Mucosa of descending colon (tissue), 3 donors: ENCODE data around the gene SF3A2. TPM values are rescaled to one million over a fixed set of nuclear protein-coding genes. Genes with fewer than 3 reads are reported as not detected.

Experiments used
- ATAC-seq: fragments of 200-7000 bp; cut with Tn5 transposase; one replicate; pipeline ENCODE4 v1.9.1; 2020; ENCODE audit warnings: mild to moderate bottlenecking, moderate library complexity
- DNase-seq, 3 donors: peaks; one replicate each; pipeline ENCODE4 v3.0.0-alpha.2; 2020
- H3K36me3 ChIP-seq: fragments of 200-600 bp; one replicate; pipeline ENCODE4 v1.8.0; 2021; ENCODE audit warnings: low read depth, mild to moderate bottlenecking
- H3K4me1 ChIP-seq: fragments of 200-600 bp; one replicate; pipeline ENCODE4 v1.8.0; 2021; ENCODE audit warnings: low read depth, mild to moderate bottlenecking
- H3K4me3 ChIP-seq: fragments of 200-600 bp; one replicate; pipeline ENCODE4 v1.8.0; 2021; ENCODE audit warnings: mild to moderate bottlenecking
- H3K9me3 ChIP-seq: fragments of 200-600 bp; one replicate; pipeline ENCODE4 v1.8.0; 2021; ENCODE audit warnings: mild to moderate bottlenecking
- intact Hi-C, 2 donors: fragments of 100-400 bp; cut with DNase I in 1 of 2; cut with micrococcal nuclease in 1 of 2; formaldehyde crosslinking; loops; one replicate each; pipeline versions ENCODE4 v1.11.0 to v1.11.1; 2022; cut with DNase I, micrococcal nuclease
- total RNA-seq, 3 donors: library from RNA; stranded (reverse); fragmentation: NEBNext Ultra II Directional in 2 of 3; extraction: Animal tissue kit (Norgen Biotek cat#: 25700) in 2 of 3; gene quantifications; one replicate each; pipeline versions ENCODE4 v1.2.1 to v1.2.4, GENCODE V29; 2021 to 2023
- TF ChIP-seq, protein P1 (sequence below): fragments of 200-600 bp; IDR thresholded peaks from one replicate; pipeline ENCODE4 v1.8.0; 2022; ENCODE audit warnings: antibody characterized with exemption, mild to moderate bottlenecking
- donor health status: DM: no; HTN: no; CAD: no; lungs with moderate emphysema.
- donor health status: DM: no; HTN: no; CAD: no.
- donor health status: DM: no; HTN: yes; CAD: no.

The SF3A2 gene
- total RNA-seq, 3 donors from 2014 or later = 60.6 to 81.2 (median 68.2) TPM

DNA sequence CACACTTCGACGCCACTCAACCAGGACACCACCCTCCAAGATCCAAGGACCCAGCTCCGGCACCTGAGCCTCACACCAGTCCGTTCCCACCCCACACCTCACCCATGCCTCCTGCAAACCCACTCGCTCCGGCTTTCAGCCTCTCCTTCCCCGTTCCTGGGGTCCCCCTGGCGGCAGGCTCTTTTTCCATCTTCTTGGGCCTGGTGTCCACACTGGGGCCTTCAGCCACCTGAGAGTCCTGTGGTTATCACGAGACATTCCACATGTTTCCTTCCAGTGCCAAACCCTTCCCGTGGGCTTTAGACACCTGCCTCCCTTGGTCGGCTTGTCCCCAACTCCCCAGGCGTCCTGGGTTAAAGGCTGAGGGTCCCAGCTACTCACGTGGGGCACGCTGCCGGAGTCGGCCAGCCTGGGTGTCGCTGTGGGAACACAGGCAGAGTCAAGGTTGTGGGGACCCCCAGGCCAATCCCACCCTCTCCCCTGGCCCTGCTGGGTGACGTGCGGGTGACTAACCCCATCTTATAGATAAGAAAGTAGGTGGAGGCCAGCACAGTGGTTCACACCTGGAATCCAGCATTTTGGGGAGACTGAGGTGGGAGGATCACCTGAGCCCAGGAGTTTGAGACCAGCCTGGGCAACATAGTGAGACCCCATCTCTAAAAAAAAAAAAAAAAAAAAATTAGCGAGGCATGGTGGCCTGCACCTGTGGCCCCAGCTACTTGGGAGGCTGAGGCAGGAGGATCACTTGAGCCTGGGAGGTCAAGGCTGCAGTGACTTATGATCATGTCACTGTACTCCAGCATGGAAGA is 17.6 kb downstream of the SF3A2 start:
- no peak for ATAC-seq
- Histone ChIP-seq H3K4me1 (peaks cover 33% of the 10 kb centered on the region), H3K9me3 (no peaks in the 10 kb centered on the region), H3K36me3 (no peaks in the 10 kb centered on the region), H3K4me3 (no peak overlapping the region)
- DNase-seq = no peak
- intact Hi-C loops = no loop called here
- TF ChIP-seq, protein P1, sequence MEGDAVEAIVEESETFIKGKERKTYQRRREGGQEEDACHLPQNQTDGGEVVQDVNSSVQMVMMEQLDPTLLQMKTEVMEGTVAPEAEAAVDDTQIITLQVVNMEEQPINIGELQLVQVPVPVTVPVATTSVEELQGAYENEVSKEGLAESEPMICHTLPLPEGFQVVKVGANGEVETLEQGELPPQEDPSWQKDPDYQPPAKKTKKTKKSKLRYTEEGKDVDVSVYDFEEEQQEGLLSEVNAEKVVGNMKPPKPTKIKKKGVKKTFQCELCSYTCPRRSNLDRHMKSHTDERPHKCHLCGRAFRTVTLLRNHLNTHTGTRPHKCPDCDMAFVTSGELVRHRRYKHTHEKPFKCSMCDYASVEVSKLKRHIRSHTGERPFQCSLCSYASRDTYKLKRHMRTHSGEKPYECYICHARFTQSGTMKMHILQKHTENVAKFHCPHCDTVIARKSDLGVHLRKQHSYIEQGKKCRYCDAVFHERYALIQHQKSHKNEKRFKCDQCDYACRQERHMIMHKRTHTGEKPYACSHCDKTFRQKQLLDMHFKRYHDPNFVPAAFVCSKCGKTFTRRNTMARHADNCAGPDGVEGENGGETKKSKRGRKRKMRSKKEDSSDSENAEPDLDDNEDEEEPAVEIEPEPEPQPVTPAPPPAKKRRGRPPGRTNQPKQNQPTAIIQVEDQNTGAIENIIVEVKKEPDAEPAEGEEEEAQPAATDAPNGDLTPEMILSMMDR = no peak

DNA sequence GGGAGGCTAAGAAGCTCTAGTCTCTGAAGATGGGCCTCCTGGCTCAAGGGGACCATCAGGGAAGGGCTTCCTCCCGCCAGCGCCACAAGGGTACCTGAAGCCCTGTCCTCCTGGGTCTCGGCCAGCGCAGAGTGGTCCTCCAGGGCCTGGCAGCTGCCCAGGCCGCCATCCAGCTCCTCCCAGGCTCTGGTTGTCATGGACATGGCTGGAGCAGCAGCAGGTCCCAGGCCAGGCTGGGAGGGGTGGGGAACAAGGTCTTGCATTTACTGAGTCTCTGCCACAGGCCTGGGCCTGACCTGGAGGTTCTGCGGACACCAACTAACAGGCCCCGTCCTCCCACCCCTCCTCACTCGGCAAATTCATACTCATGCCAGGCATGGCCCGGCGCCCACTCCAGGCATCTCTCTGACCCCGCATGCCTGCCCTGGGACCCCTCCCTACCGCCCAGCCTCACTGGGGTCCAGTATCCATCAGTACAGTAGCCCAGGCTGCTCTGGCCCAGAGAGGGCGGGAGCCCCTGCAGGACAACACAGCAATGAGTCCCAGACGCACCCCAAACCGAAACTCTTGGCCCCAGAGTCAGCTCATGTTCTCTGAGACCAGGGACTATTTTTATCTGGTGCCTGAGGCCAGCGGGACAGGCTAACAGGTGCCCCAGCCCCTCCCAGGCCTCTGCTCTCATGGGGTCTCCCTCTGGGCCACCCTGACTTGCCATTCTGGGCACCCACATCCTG is 18.7 kb downstream of the SF3A2 start:
- no peak for ATAC-seq
- intact Hi-C loops = no loop called here
- H3K4me1 ChIP-seq = peaks cover 31% of the 10 kb centered on the region

DNA sequence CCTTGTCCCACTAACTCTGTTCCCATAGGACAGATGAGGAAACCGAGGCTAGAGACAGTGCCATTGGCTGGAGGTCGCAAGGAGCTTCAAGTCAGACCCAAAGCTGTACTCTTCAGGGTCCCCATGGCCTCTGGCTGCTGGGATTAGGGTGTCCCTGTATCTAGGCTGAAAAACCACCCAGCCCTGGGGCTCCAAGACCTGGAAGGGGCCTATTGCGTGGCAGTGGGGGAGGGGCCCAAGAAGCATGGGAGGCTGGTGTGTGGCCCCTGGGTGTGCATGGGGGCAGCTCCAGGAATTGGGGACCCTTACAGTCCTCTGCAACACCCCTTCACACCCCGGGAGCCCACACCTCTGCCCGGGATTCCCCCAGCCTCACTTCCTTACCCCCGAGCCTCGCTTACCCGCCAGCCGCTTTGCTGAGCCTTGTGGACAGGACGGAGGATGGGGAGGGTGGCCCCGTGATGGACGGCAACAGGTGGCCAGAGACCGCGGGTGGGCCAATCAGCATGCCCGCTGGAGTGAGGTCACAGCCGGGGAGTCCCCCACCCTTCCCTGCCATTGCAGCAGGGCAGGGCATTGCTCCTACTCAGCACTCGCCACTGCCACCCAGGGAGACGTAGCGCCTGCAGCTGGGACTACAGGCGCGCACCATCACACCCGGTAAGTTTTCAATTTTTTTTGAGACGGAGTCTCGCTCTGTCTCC is 19.5 kb downstream of the SF3A2 start, which contains the start of gene JSRP1:
JSRP1 (minus strand) TSS at position 436 of the 704 bp plus-strand sequence. CDS start 1,103 bp downstream, outside the sequence.
- Histone ChIP-seq H3K4me1 (peaks cover 23% of the 10 kb centered on the region), H3K4me3 (no peak within 1 kb of the TSS), H3K9me3 (no peaks in the 10 kb centered on the region), H3K36me3 (no peaks in the 10 kb centered on the region)
- TF ChIP-seq, protein P1 = no peak
- DNase-seq (peak in 1 of 3 donors; percentile 72), ATAC-seq (peak; percentile 36)
- intact Hi-C loops = no loop called here

More for the DNA sequence above, 18.7 kb downstream of the SF3A2 start:
- Histone ChIP-seq H3K9me3 (no peaks in the 10 kb centered on the region), H3K4me3 (no peak overlapping the region), H3K36me3 (no peaks in the 10 kb centered on the region)
- TF ChIP-seq, protein P1 = no peak
- no peak for DNase-seq

DNA sequence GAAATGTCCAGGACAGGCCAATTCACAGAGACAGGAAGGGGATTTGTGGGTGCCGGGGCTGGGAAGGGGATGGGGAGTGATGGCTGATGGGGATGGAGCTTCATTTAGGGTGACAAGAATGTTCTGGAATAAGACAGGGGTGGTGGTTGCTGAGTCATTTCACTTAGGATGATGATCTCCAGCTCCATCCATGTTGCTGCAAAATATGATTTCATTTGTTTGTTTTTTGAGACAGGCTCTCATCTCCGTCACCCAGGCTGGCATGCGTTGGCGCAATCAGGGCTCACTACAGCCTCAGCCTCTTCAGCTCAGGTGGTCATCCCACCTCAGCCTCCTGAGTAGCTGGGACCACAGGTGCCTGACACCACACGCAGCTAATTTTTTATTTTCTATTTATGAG is 22.7 kb downstream of the SF3A2 start:
- H3K36me3 ChIP-seq = no peaks in the 10 kb centered on the region
- intact Hi-C loops = no loop called here
- ATAC-seq (no peak), DNase-seq (no peak)
- H3K4me3 ChIP-seq = no peak overlapping the region
- peaks cover 3% of the 10 kb centered on the region for H3K4me1 ChIP-seq
- TF ChIP-seq, protein P1 = no peak
- no peaks in the 10 kb centered on the region for H3K9me3 ChIP-seq

DNA sequence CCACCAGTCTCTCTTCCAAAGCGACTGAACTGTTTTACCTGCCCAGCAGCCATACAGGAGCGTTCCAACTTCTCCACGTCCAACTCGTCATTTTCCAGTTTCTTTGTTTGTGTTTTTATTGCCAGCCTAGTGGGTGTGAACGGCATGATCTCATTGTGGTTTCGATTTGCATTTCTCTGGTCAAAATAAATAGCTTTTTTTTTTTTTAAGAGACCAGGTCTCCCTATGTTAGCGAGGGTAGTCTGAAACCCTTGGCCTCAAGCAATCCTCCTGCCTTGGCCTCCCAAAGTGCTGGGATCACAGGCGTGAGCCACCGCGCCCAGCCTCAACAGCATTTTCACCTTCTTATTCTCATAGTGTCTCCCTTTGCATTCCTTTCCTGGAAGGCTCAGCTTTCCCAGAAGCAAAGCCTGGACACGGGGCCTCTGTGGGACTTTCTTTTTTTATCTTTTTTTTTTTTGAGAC is 23.7 kb downstream of the SF3A2 start:
- peaks cover 3% of the 10 kb centered on the region for H3K4me1 ChIP-seq
- H3K36me3 ChIP-seq = no peaks in the 10 kb centered on the region
- no peaks in the 10 kb centered on the region for H3K9me3 ChIP-seq
- no peak overlapping the region for H3K4me3 ChIP-seq
- peak in 1 of 3 donors; percentile 62 for DNase-seq
- TF ChIP-seq, protein P1 = no peak
- ATAC-seq = peak; percentile 77
- intact Hi-C loops = no loop called here
